Activated CD8-positive, alpha-beta memory T cell treated with anti-CD3 and anti-CD28 coated beads, Interleukin-2, amount 10 ng/mL, durations not matched to agents 7 days and 5 days (primary cell): ENCODE measurements around the gene ERC2. TPM values are rescaled to one million over a fixed set of nuclear protein-coding genes. Genes with fewer than 3 reads are reported as not detected.

ENCODE experiments used
- ATAC-seq: fragments of 150-1000 bp; cut with Tn5 transposase; one replicate; pipeline ENCODE4 v1.10.0; 2021; ENCODE audit warnings: moderate library complexity
- CTCF ChIA-PET: fragments of 350-600 bp; sonication (Branson Sonifier 250); formaldehyde crosslinking; loops from one replicate; lab custom pipeline; 2021; ENCODE audit warnings: antibody characterized with exemption; lab: Charles Lee
- DNase-seq: peaks from one replicate; pipeline ENCODE4 v3.0.0-alpha.2; 2020
- H3K27ac Mint-ChIP-seq: one replicate; pipeline ENCODE4 v1.8.0; 2021; ENCODE audit warnings: mild to moderate bottlenecking, mixed read lengths
- H3K27me3 Mint-ChIP-seq: one replicate; pipeline ENCODE4 v1.8.0; 2021; ENCODE audit warnings: mixed read lengths
- H3K36me3 Mint-ChIP-seq: one replicate; pipeline ENCODE4 v1.8.0; 2021; ENCODE audit warnings: mild to moderate bottlenecking, mixed read lengths
- H3K4me1 Mint-ChIP-seq: one replicate; pipeline ENCODE4 v1.8.0; 2021; ENCODE audit warnings: mixed read lengths
- H3K4me3 Mint-ChIP-seq: one replicate; pipeline ENCODE4 v1.8.0; 2021; ENCODE audit warnings: mild to moderate bottlenecking, moderate library complexity, mixed read lengths
- H3K9me3 Mint-ChIP-seq: one replicate; pipeline ENCODE4 v1.8.0; 2022; ENCODE audit warnings: low read depth, mixed read lengths
- total RNA-seq, 2 experiments: library from RNA; stranded (reverse); gene quantifications; one replicate each; pipeline ENCODE4 v1.2.3, GENCODE V29; 2021

ERC2 gene
- total RNA-seq, 2 experiments from 2014 or later: not detected

GRCh38 chr3:55782351-55782750 is 685.9 kb downstream of the ERC2 start:
- Mint-ChIP-seq H3K36me3 (no peaks in the 10 kb centered on the region), H3K4me3 (no peak overlapping the region), H3K9me3 (no peaks in the 10 kb centered on the region), H3K4me1 (no peaks in the 10 kb centered on the region), H3K27ac (no peak overlapping the region), H3K27me3 (no peaks in the 10 kb centered on the region)
- ATAC-seq (no peak), DNase-seq (no peak)
- CTCF ChIA-PET: no interaction called here

DNA sequence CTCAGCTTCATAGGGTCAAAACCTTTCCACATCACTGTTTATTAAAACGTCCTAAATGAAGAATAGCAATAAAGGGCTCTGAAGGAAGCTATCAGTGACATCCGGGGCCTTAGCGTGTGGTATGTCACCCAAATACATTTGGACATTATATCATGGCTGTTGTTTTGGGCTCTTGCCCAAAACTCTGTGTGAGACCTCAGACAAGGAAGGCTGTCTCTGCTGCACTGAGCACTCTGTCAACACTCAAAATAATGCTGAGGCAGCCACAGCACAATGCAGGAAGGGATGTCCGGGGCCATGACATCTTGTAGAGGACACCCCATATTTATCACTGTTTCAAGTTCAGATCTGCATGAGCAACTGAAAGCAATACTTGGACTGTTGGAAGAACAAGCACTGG is 687.4 kb downstream of the ERC2 start:
- CTCF ChIA-PET: no interaction called here
- ATAC-seq (no peak), DNase-seq (no peak)
- Mint-ChIP-seq H3K27ac (no peak overlapping the region), H3K36me3 (no peaks in the 10 kb centered on the region), H3K27me3 (no peaks in the 10 kb centered on the region), H3K4me1 (no peaks in the 10 kb centered on the region), H3K9me3 (no peaks in the 10 kb centered on the region), H3K4me3 (no peak overlapping the region)

GRCh38 chr3:55779543-55779942 is 688.7 kb downstream of the ERC2 start:
- Mint-ChIP-seq H3K27me3 (no peaks in the 10 kb centered on the region), H3K4me3 (no peak overlapping the region), H3K36me3 (no peaks in the 10 kb centered on the region), H3K27ac (no peak overlapping the region), H3K9me3 (no peaks in the 10 kb centered on the region), H3K4me1 (no peaks in the 10 kb centered on the region)
- CTCF ChIA-PET: no interaction called here
- ATAC-seq: no peak
- no peak for DNase-seq

- ATAC-seq (no peak), DNase-seq (no peak)
- CTCF ChIA-PET: no interaction called here
- Mint-ChIP-seq H3K27me3 (no peaks in the 10 kb centered on the region), H3K9me3 (no peaks in the 10 kb centered on the region), H3K4me1 (no peaks in the 10 kb centered on the region), H3K36me3 (no peaks in the 10 kb centered on the region), H3K27ac (no peak overlapping the region), H3K4me3 (no peak overlapping the region)
Measured at GRCh38 chr3:55775366-55776154, 692.7 kb downstream of the ERC2 start.

DNA sequence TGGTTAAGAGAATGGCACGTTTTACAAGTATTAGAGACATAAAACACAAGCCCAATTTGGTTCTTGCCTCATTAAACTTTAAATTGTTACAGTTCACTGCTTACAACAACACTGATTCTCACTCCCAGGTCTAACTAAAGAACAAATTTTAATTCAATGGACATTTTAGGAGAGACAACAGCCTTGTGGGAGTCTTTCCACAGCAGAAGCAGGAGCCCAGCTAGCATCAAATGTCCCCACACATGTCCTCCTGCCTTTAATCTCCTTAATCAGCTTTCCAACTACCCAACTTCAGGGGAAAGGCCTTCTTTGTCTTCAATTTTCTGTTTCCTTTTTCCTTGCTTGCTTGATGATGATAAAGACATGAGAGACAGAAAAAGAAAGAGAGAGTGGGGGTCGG is 693.4 kb downstream of the ERC2 start:
- Mint-ChIP-seq H3K9me3 (no peaks in the 10 kb centered on the region), H3K36me3 (no peaks in the 10 kb centered on the region), H3K27me3 (no peaks in the 10 kb centered on the region), H3K4me1 (no peaks in the 10 kb centered on the region), H3K27ac (no peak overlapping the region), H3K4me3 (no peak overlapping the region)
- DNase-seq (no peak), ATAC-seq (no peak)
- CTCF ChIA-PET: no interaction called here

- Mint-ChIP-seq H3K4me3 (no peak overlapping the region), H3K27ac (no peak overlapping the region), H3K36me3 (no peaks in the 10 kb centered on the region), H3K27me3 (no peaks in the 10 kb centered on the region), H3K9me3 (no peaks in the 10 kb centered on the region), H3K4me1 (no peaks in the 10 kb centered on the region)
- ATAC-seq: no peak
- no peak for DNase-seq
- CTCF ChIA-PET: no interaction called here
Measured at GRCh38 chr3:55771503-55771902, 696.8 kb downstream of the ERC2 start.

GRCh38 chr3:55770077-55770476 is 698.2 kb downstream of the ERC2 start:
- Mint-ChIP-seq H3K36me3 (no peaks in the 10 kb centered on the region), H3K4me1 (no peaks in the 10 kb centered on the region), H3K9me3 (no peaks in the 10 kb centered on the region), H3K27me3 (no peaks in the 10 kb centered on the region), H3K4me3 (no peak overlapping the region), H3K27ac (no peak overlapping the region)
- DNase-seq: no peak
- ATAC-seq: no peak
- CTCF ChIA-PET: no interaction called here

GRCh38 chr3:55766753-55767152 is 701.5 kb downstream of the ERC2 start:
- no peak for DNase-seq
- ATAC-seq: no peak
- H3K9me3 Mint-ChIP-seq: no peaks in the 10 kb centered on the region
- no peak overlapping the region for H3K27ac Mint-ChIP-seq
- H3K4me3 Mint-ChIP-seq: no peak overlapping the region
- CTCF ChIA-PET: no interaction called here
- no peaks in the 10 kb centered on the region for H3K4me1 Mint-ChIP-seq
- H3K27me3 Mint-ChIP-seq: no peaks in the 10 kb centered on the region
- H3K36me3 Mint-ChIP-seq: no peaks in the 10 kb centered on the region

DNA sequence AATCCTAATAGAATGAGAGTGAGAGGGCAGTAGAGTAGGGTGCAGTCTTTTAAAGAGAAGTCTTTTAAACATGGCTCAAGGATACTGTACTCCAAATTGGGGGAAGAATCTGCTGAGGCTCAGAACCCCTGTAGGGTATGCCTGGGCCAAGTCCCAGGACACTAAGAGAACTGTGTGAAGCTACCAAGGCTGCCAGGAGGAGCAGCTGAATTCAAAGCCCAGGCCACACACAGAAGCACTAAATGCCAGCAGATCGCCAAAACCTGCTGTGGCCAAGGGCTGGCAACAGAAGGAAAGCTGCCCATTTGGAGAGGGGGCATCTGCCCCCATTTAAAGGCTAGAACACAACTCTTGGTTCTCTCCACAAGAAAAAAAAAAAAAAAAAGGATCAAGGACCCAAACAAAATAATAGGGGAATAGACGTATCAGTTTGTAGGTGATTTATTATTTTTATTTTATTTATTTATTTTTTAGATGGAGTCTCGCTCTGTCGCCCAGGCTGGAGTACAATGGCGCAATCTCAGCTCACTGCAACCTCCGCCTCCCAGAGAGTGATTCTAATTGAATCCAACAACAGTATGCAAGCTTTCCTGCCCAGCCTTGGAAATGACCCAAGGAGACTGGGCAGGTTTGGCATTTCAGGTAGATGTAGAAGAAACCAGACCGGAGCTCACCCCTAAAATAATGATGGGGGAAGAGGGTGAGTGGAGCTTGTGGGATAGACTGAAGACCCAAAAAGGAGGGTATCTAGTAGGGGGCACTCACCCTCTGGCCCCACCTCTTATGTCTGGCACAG is 702.2 kb downstream of the ERC2 start:
- Mint-ChIP-seq H3K9me3 (no peaks in the 10 kb centered on the region), H3K4me3 (no peak overlapping the region), H3K27ac (no peak overlapping the region), H3K27me3 (no peaks in the 10 kb centered on the region), H3K4me1 (no peaks in the 10 kb centered on the region), H3K36me3 (no peaks in the 10 kb centered on the region)
- DNase-seq (no peak), ATAC-seq (no peak)
- CTCF ChIA-PET: no interaction called here

DNA sequence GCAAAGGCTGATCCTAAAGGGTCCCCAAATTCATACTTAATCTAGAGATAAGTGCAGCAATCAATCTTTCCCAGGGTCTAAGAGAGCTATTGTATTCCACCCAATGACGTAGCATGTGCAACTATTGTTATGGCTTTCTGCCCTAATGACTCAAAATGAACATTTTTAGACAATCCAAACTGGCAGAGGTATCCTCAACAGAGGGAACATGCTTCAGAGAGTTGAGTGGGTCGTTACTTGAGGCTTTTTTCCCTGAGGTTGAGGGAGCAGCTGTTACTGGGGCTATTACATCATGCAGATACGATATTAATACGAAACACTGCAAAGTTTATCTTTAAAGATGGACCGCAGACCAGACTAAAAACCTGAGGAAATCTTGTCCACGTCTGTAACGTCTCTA is 702.9 kb downstream of the ERC2 start:
- ATAC-seq (no peak), DNase-seq (no peak)
- Mint-ChIP-seq H3K27me3 (no peaks in the 10 kb centered on the region), H3K27ac (no peak overlapping the region), H3K4me1 (no peaks in the 10 kb centered on the region), H3K9me3 (no peaks in the 10 kb centered on the region), H3K36me3 (no peaks in the 10 kb centered on the region), H3K4me3 (no peak overlapping the region)
- CTCF ChIA-PET: no interaction called here

GRCh38 chr3:55756976-55757375 is 711.3 kb downstream of the ERC2 start:
- CTCF ChIA-PET: no interaction called here
- H3K4me1 Mint-ChIP-seq: no peaks in the 10 kb centered on the region
- ATAC-seq: no peak
- H3K27ac Mint-ChIP-seq: no peak overlapping the region
- no peak overlapping the region for H3K4me3 Mint-ChIP-seq
- no peaks in the 10 kb centered on the region for H3K27me3 Mint-ChIP-seq
- no peaks in the 10 kb centered on the region for H3K9me3 Mint-ChIP-seq
- no peak for DNase-seq
- H3K36me3 Mint-ChIP-seq: no peaks in the 10 kb centered on the region

DNA sequence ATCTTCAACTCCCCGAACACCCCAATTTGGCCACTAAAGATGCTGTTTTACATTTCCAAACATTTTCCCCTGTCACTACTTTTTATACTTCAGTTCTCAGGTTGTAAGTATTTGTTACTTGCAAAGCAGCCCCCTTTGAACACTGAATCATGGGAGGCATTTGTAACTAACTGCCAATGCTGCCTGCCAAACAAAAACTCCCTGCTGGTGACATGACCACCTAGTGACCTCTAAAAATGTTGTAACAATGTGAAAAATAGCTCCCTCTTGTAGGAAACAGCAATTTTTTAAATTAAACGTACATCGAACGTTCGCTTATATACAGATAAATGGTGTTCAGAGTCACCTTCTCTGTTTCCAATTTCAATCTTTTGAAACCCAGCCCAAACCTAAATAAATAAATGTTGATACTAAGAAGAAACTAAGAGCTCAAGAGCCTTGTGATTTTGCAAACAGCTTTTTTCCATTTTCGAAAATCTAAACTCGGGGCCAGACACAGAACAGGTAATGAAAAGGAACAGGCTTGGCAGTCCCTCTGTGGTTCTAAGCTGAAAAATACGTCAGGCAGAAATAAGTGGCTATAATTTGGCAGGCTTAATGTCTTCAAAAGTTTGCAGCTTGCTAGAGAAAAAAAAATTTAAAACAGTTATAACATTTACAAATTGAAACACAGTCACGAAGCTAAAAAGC is 712.6 kb downstream of the ERC2 start:
- CTCF ChIA-PET: no interaction called here
- H3K4me3 Mint-ChIP-seq: no peak overlapping the region
- no peaks in the 10 kb centered on the region for H3K27me3 Mint-ChIP-seq
- no peak for ATAC-seq
- no peak for DNase-seq
- no peaks in the 10 kb centered on the region for H3K36me3 Mint-ChIP-seq
- H3K9me3 Mint-ChIP-seq: no peaks in the 10 kb centered on the region
- H3K4me1 Mint-ChIP-seq: no peaks in the 10 kb centered on the region
- H3K27ac Mint-ChIP-seq: no peak overlapping the region

DNA sequence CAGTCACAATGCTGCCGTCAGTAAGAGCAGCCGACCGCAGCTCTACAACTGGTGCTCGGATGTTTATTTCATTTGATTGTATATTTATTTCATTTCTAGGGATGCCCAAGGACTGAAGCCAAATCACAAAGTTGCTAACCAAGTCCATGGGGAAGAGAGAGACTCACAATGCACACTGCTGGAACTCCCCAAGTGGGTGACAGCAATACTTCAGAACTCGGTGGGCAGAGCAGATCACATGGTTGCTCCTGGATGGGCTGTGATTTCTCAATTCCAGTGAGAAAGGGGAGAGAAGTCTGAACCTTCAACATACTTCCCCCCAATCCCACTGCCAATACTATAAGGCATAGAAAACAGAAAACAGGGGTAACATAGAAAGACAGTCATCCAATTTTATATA is 715.4 kb downstream of the ERC2 start:
- H3K9me3 Mint-ChIP-seq: no peaks in the 10 kb centered on the region
- no peaks in the 10 kb centered on the region for H3K4me1 Mint-ChIP-seq
- no peaks in the 10 kb centered on the region for H3K27me3 Mint-ChIP-seq
- CTCF ChIA-PET: no interaction called here
- DNase-seq: no peak
- no peak overlapping the region for H3K4me3 Mint-ChIP-seq
- no peaks in the 10 kb centered on the region for H3K36me3 Mint-ChIP-seq
- ATAC-seq: no peak
- H3K27ac Mint-ChIP-seq: no peak overlapping the region

GRCh38 chr3:55751730-55752129 is 716.5 kb downstream of the ERC2 start:
- no peak for DNase-seq
- no peak overlapping the region for H3K4me3 Mint-ChIP-seq
- no peaks in the 10 kb centered on the region for H3K27me3 Mint-ChIP-seq

More at GRCh38 chr3:55751730-55752129, 716.5 kb downstream of the ERC2 start:
- H3K27ac Mint-ChIP-seq: no peak overlapping the region
- H3K4me1 Mint-ChIP-seq: no peaks in the 10 kb centered on the region
- H3K36me3 Mint-ChIP-seq: no peaks in the 10 kb centered on the region
- H3K9me3 Mint-ChIP-seq: no peaks in the 10 kb centered on the region
- CTCF ChIA-PET: no interaction called here
- no peak for ATAC-seq
